IMR-90 (cell line): ENCODE measurements around the gene TOMM20. TPM values are rescaled to one million over a fixed set of nuclear protein-coding genes. Genes with fewer than 3 reads are reported as not detected.

Source experiments
- ATAC-seq: fragments of 200-7000 bp; cut with Tn5 transposase; 2 replicates; pipeline ENCODE4 v1.9.1; 2020; ENCODE audit warnings: low read depth, mild to moderate bottlenecking, moderate library complexity
- BruUV-seq: library from RNA; stranded (reverse); fragments of 400-500 nt; replicated peaks from 2 replicates; lab custom pipeline; 2021; lab: Mats Ljungman, UMichigan
- CTCF ChIA-PET: fragments of 300-600 bp; formaldehyde crosslinking; extraction: SDS; loops from one replicate; lab custom pipeline; 2021; ENCODE audit warnings: antibody characterized with exemption; lab: Yijun Ruan, JAX
- POLR2A ChIA-PET: fragments of 300-600 bp; sonication (Branson Sonifier 250); formaldehyde crosslinking; loops from one replicate; lab custom pipeline; 2022; ENCODE audit warnings: antibody characterized with exemption; ENCODE audit not compliant: unreplicated experiment; lab: Charles Lee
- DNase-seq: peaks from one replicate; pipeline ENCODE4 v3.0.0; 2013
- H2AFZ ChIP-seq: replicated peaks from 2 replicates; pipeline ENCODE3; 2013; ENCODE audit warnings: low read length, mild to moderate bottlenecking; ENCODE audit not compliant: poor library complexity
- H2AK5ac ChIP-seq: 2 replicates; pipeline ENCODE4 v1.6.1; 2013; ENCODE audit warnings: low read depth, low read length, inconsistent platforms
- H2AK9ac ChIP-seq: replicated peaks from 2 replicates; pipeline ENCODE3; 2013; ENCODE audit warnings: mild to moderate bottlenecking, low read depth, low read length, moderate library complexity; ENCODE audit not compliant: poor library complexity
- H2BK120ac ChIP-seq: 2 replicates; pipeline ENCODE4 v1.6.1; 2013; ENCODE audit warnings: low read depth, low read length, inconsistent platforms
- H2BK15ac ChIP-seq: 3 replicates; pipeline ENCODE4 v1.6.1; 2013; ENCODE audit warnings: low read depth, low read length, inconsistent platforms
- H2BK20ac ChIP-seq: 2 replicates; pipeline ENCODE4 v1.6.1; 2013; ENCODE audit warnings: low read depth, mild to moderate bottlenecking, inconsistent platforms, low read length, moderate library complexity
- H2BK5ac ChIP-seq: 2 replicates; pipeline ENCODE4 v1.6.1; 2013; ENCODE audit warnings: mild to moderate bottlenecking, low read depth, low read length, inconsistent platforms; ENCODE audit not compliant: poor library complexity, severe bottlenecking
- H3K14ac ChIP-seq: replicated peaks from 2 replicates; pipeline ENCODE4 v1.6.1; 2013; ENCODE audit warnings: low read depth, low read length, inconsistent platforms
- H3K18ac ChIP-seq: 2 replicates; pipeline ENCODE4 v1.6.1; 2013; ENCODE audit warnings: low read depth, low read length, control low read depth
- H3K23ac ChIP-seq: 2 replicates; pipeline ENCODE4 v1.6.1; 2013; ENCODE audit warnings: low read depth, low read length, inconsistent platforms
- H3K27ac ChIP-seq: 2 replicates; pipeline ENCODE4 v1.5.1; 2013; ENCODE audit warnings: mild to moderate bottlenecking, control low read depth, low read length; ENCODE audit not compliant: insufficient read depth
- H3K27me3 ChIP-seq: 2 replicates; pipeline ENCODE4 v1.6.1; 2013; ENCODE audit warnings: low read length; ENCODE audit not compliant: control insufficient read depth, insufficient read depth
- H3K36me3 ChIP-seq: 2 replicates; pipeline ENCODE4 v1.6.1; 2013; ENCODE audit warnings: low read length, mixed read lengths; ENCODE audit not compliant: control insufficient read depth, insufficient read depth
- H3K4ac ChIP-seq: 2 replicates; pipeline ENCODE4 v1.6.1; 2013; ENCODE audit warnings: low read depth, low read length, inconsistent platforms
- H3K4me1 ChIP-seq: 2 replicates; pipeline ENCODE4 v1.6.1; 2013; ENCODE audit warnings: low read length, mixed read lengths; ENCODE audit not compliant: control insufficient read depth, insufficient read depth
- H3K4me2 ChIP-seq: 2 replicates; pipeline ENCODE4 v1.6.1; 2013; ENCODE audit warnings: low read depth, mild to moderate bottlenecking, control low read depth, low read length, moderate library complexity
- H3K4me3 ChIP-seq: 2 replicates; pipeline ENCODE4 v1.5.1; 2013; ENCODE audit warnings: low read depth, mild to moderate bottlenecking, control low read depth, low read length, moderate library complexity; ENCODE audit not compliant: insufficient read depth
- H3K56ac ChIP-seq: 2 replicates; pipeline ENCODE4 v1.6.1; 2013; ENCODE audit warnings: low read length, inconsistent platforms; ENCODE audit not compliant: insufficient read depth; ENCODE audit errors: extremely low read depth
- H3K79me1 ChIP-seq, 2 experiments: 2 replicates each; pipeline ENCODE4 v1.6.1; 2013; ENCODE audit warnings: low read length in 2 of 2, inconsistent platforms in 1 of 2, low read depth in 1 of 2
- H3K9ac ChIP-seq: 2 replicates; pipeline ENCODE4 v1.6.1; 2013; ENCODE audit warnings: low read depth, low read length, control low read depth
- H3K9me1 ChIP-seq: 2 replicates; pipeline ENCODE4 v1.6.1; 2013; ENCODE audit warnings: low read length, inconsistent platforms; ENCODE audit not compliant: insufficient read depth
- H3K9me3 ChIP-seq: 2 replicates; pipeline ENCODE4 v1.6.1; 2013; ENCODE audit warnings: low read length; ENCODE audit not compliant: control insufficient read depth, insufficient read depth
- H4K20me1 ChIP-seq: 2 replicates; pipeline ENCODE4 v1.6.1; 2013; ENCODE audit warnings: low read length, inconsistent platforms; ENCODE audit not compliant: insufficient read depth
- H4K5ac ChIP-seq: 2 replicates; pipeline ENCODE4 v1.6.1; 2013; ENCODE audit warnings: mild to moderate bottlenecking, low read depth, low read length, control low read depth
- H4K8ac ChIP-seq, 2 experiments: 2 replicates each; pipeline ENCODE4 v1.6.1; 2013; ENCODE audit warnings: low read depth in 2 of 2, low read length in 2 of 2, control low read depth in 1 of 2, inconsistent platforms in 1 of 2
- H4K91ac ChIP-seq: 2 replicates; pipeline ENCODE4 v1.6.1; 2013; ENCODE audit warnings: low read depth, low read length, inconsistent platforms; ENCODE audit not compliant: insufficient read depth
- BHLHE40 ChIP-seq: fragments of 150-350 bp; IDR thresholded peaks from 2 replicates; pipeline ENCODE4 v1.6.1; 2016; ENCODE audit warnings: mild to moderate bottlenecking, low read depth, low read length
- CHD1 ChIP-seq: IDR thresholded peaks from 2 replicates; pipeline ENCODE4 v1.6.1; 2012; ENCODE audit warnings: low read depth, low read length, improper control_type of control experiment
- MAZ ChIP-seq: IDR thresholded peaks from 2 replicates; pipeline ENCODE4 v1.6.1; 2012; ENCODE audit warnings: low read depth, mild to moderate bottlenecking, low read length, improper control_type of control experiment, moderate library complexity, borderline replicate concordance
- POLR2A ChIP-seq: IDR thresholded peaks from 2 replicates; pipeline ENCODE4 v1.6.1; 2012; ENCODE audit warnings: mild to moderate bottlenecking, low read depth, low read length
- RAD21 ChIP-seq: IDR thresholded peaks from 2 replicates; pipeline ENCODE4 v1.6.1; 2012; ENCODE audit warnings: low read length, improper control_type of control experiment
- RCOR1 ChIP-seq: IDR thresholded peaks from 2 replicates; pipeline ENCODE4 v1.6.1; 2012; ENCODE audit warnings: mild to moderate bottlenecking, low read length, improper control_type of control experiment; ENCODE audit not compliant: insufficient replicate concordance
- RFX5 ChIP-seq: IDR thresholded peaks from 2 replicates; pipeline ENCODE4 v1.8.0; 2012; ENCODE audit warnings: low read depth, mild to moderate bottlenecking, low read length, moderate library complexity
- WGBS, 2 experiments: methylation state at CpG; one replicate each; pipeline versions ENCODE4 v1.1.5 to v1.1.7; 2013; ENCODE audit warnings: missing lambda C conversion rate in 2 of 2; ENCODE audit not compliant: insufficient read length in 1 of 2; ENCODE audit errors: extremely low coverage in 2 of 2; 5-methylcytosine and 5-hydroxymethylcytosine counted together
- dilution Hi-C: fragments of 300-500 bp; cut with HindIII; formaldehyde crosslinking; loops from one replicate; pipeline ENCODE4 v1.14.3; 2018; ENCODE audit warnings: low sequenced_read_pairs; ENCODE audit not compliant: unreplicated experiment
- in situ Hi-C: fragments of 300-500 bp; cut with MboI; formaldehyde crosslinking; loops from 3 replicates; pipeline ENCODE4 v1.14.3; 2019; ENCODE audit warnings: low sequenced_read_pairs, inconsistent platforms, mixed read lengths
- intact Hi-C: fragments of 100-400 bp; cut with micrococcal nuclease; formaldehyde crosslinking; loops from 2 replicates; pipeline ENCODE4 v1.10.0; 2022
- polyA plus RNA-seq, 3 experiments: library from polyadenylated mRNA; depleted of rRNA; stranded (reverse); fragments of >200 nt; gene quantifications; 2 replicates each; pipeline ENCODE4 v1.2.3, GENCODE V29; 2012; ENCODE audit warnings: low replicate concordance in 1 of 3
- total RNA-seq: library from RNA; depleted of rRNA; stranded (reverse); fragments of >200 nt; gene quantifications from 2 replicates; pipeline ENCODE4 v1.2.3, GENCODE V29; 2012

Gene TOMM20
- total and polyA plus RNA-seq, 2 of the 4 experiments (the other 2 are of a cell fraction): 75.3 to 84.4 TPM

- no peak for TF ChIP-seq MAZ
- TF ChIP-seq BHLHE40: no peak
- no peak for TF ChIP-seq RCOR1
- no peak for TF ChIP-seq POLR2A
Observed at GRCh38 chr1:235100194-235100772, 28.4 kb downstream of the TOMM20 start (continued).

GRCh38 chr1:235098991-235099390 lies 29.6 kb downstream of the TOMM20 start:
- Histone ChIP-seq H3K14ac (no peak overlapping the region), H2AFZ (no peak overlapping the region), H4K8ac (no peak overlapping the region), H3K27me3 (no peaks in the 10 kb centered on the region), H3K27ac (no peak overlapping the region), H2AK5ac (no peak overlapping the region), H3K36me3 (no peaks in the 10 kb centered on the region), H4K91ac (no peak overlapping the region), H2AK9ac (no peak overlapping the region), H3K18ac (no peak overlapping the region), H4K20me1 (no peaks in the 10 kb centered on the region), H3K4me2 (no peak overlapping the region), H2BK20ac (no peak overlapping the region), H4K5ac (no peak overlapping the region), H3K4ac (no peak overlapping the region), H3K79me1 (no peaks in the 10 kb centered on the region), H3K9me1 (no peaks in the 10 kb centered on the region), H3K4me1 (peaks cover 3% of the 10 kb centered on the region), H3K9me3 (no peaks in the 10 kb centered on the region), H2BK15ac (no peak overlapping the region), H3K9ac (no peak overlapping the region), H3K4me3 (no peak overlapping the region), H3K56ac (no peak overlapping the region), H2BK120ac (no peak overlapping the region), H3K23ac (no peak overlapping the region), H2BK5ac (no peak overlapping the region)
- no peak for DNase-seq
- BruUV-seq: no TSS peak
- dilution Hi-C loops: no loop called here
- CTCF ChIA-PET: no interaction called here
- in situ Hi-C loops: loop anchor here (25.0 kb wide), 1 partner anchor 237 kb away; no protein-coding TSS in a partner anchor
- ATAC-seq: no peak
- no CpG with 5 or more reads among the region's 9 CpGs for WGBS, 2 experiments
- intact Hi-C loops: loop anchor here (10.0 kb wide), 1 partner anchor 984 kb away; no protein-coding TSS in a partner anchor
- no peak for TF ChIP-seq RFX5
- TF ChIP-seq BHLHE40: no peak
- TF ChIP-seq CHD1: no peak
- TF ChIP-seq POLR2A: no peak
- no peak for TF ChIP-seq RAD21
- POLR2A ChIA-PET: no interaction called here
